Ovary (tissue), 3 donors: ENCODE data around the gene METTL27.

Source experiments
- POLR2A ChIP-seq: fragments of 450-650 bp; IDR thresholded peaks from one replicate; pipeline ENCODE4 v1.6.1; 2017; ENCODE audit warnings: antibody characterized with exemption, mild to moderate bottlenecking, moderate library complexity
- TF ChIP-seq, protein P1 (sequence below), 3 donors: fragments of 450-650 bp in 2 of 3; fragments of 200-600 bp in 1 of 3; IDR thresholded peaks; one replicate each; pipeline versions ENCODE4 v1.5.1 to v1.8.0; 2016 to 2022; ENCODE audit warnings: antibody characterized with exemption in 3 of 3, mild to moderate bottlenecking in 1 of 3
- donor health status: DM: no; HTN: no; CAD: no.

DNA sequence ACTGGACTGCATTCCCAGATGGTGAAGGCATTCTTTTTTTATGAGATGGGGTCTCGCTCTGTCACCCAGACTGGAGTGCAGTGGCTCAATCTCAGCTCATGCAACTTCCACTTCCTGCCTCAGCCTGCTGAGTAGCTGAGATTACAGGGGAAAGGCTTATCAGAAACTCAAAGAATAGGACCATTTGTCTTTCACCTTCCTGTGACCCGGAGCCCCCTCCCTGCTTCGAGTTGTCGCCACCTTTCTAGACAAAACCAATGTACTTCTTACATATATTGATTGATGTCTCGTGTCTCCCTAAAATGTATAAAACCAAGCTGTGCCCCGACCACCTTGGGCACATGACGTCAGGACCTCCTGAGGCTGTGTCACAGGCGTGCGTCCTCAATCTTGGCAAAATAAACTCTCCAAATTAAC, 1.8 kb upstream of the METTL27 start:
- TF ChIP-seq POLR2A, result no peak
- TF ChIP-seq, protein P1, sequence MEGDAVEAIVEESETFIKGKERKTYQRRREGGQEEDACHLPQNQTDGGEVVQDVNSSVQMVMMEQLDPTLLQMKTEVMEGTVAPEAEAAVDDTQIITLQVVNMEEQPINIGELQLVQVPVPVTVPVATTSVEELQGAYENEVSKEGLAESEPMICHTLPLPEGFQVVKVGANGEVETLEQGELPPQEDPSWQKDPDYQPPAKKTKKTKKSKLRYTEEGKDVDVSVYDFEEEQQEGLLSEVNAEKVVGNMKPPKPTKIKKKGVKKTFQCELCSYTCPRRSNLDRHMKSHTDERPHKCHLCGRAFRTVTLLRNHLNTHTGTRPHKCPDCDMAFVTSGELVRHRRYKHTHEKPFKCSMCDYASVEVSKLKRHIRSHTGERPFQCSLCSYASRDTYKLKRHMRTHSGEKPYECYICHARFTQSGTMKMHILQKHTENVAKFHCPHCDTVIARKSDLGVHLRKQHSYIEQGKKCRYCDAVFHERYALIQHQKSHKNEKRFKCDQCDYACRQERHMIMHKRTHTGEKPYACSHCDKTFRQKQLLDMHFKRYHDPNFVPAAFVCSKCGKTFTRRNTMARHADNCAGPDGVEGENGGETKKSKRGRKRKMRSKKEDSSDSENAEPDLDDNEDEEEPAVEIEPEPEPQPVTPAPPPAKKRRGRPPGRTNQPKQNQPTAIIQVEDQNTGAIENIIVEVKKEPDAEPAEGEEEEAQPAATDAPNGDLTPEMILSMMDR (IDR thresholded peaks at IDR 0.05), result no peak
